ENCODE data around the gene TRAF6.

DNA sequence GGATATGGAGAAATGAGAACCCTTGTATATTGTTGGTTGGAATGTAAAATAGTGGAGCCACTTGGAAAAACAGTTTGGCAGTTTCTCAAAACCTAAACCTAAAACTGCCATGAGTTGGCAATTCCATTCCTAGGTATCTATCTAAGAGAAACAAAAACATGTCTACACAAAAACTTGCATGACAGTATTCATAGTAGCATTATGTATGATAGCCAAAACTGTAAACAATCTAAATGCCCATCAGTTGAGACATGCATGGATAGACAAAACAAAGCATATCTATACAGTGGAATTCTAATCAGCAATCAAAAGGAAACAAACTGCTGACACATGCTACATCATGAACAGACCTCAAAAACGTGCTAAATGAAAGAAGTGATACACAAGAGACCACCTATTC, 34.9 kb downstream of the TRAF6 start:
- TF ChIP-seq POLR2AphosphoS5 (IDR thresholded peaks at IDR 0.05) (no peak), POLR2A (IDR thresholded peaks at IDR 0.05) (no peak)

Data from suprapubic skin (tissue), 4 donors.